ENCODE measurements around the gene KMT5C. TPM values are rescaled to one million over a fixed set of nuclear protein-coding genes. Genes with fewer than 3 reads are reported as not detected.

The KMT5C gene
- total and polyA plus RNA-seq, 2 donors (not counting 1 experiment from before 2014, with no cell fraction given): 22.2 to 23.6 TPM

GRCh38 chr19:55305491-55305890 is 34.2 kb upstream of the KMT5C start:
- Mint-ChIP-seq H3K9me3 (ENCODE audit: insufficient read depth) (no peaks in the 10 kb centered on the region), H3K4me1 (peaks cover 9% of the 10 kb centered on the region), H3K27me3 (no peaks in the 10 kb centered on the region), H3K27ac (peak overlapping the region; percentile 37), H3K4me3 (no peak overlapping the region)
- H3K36me3 ChIP-seq (replicated peaks in 1 of 2; ENCODE audit: control extremely low read depth in 1 of 2, control insufficient read depth in 1 of 2, extremely low read depth in 1 of 2, insufficient read depth in 2 of 2, low read length in 1 of 2): no peaks in the 10 kb centered on the region
- H3K4me3 ChIP-seq (ENCODE audit: control extremely low read depth in 1 of 5, extremely low read depth in 1 of 5, insufficient read depth in 1 of 5, low read depth in 2 of 5, low read length in 4 of 5): no peak overlapping the region
- H3K27ac ChIP-seq (ENCODE audit: low read length in 2 of 2): no peak overlapping the region
- no peaks in the 10 kb centered on the region for H4K20me1 ChIP-seq (ENCODE audit: control insufficient read depth, insufficient read depth, low read length, poor library complexity, severe bottlenecking)
- no peaks in the 10 kb centered on the region for H3K79me2 ChIP-seq (ENCODE audit: control insufficient read depth, insufficient read depth, low read length)
- peak; percentile 64 for DNase-seq
- H3K9ac ChIP-seq (ENCODE audit: low read length): no peak overlapping the region
- peaks cover 8 to 15% of the 10 kb centered on the region in 2 donors for H3K4me1 ChIP-seq (ENCODE audit: control insufficient read depth in 2 of 2, insufficient read depth in 2 of 2, low read length in 2 of 2)
- no peak overlapping the region for H3K4me2 ChIP-seq (replicated peaks; ENCODE audit: low read depth, low read length, poor library complexity, severe bottlenecking)
- no peak for TF ChIP-seq CTCF (IDR thresholded peaks at IDR 0.05)
- ATAC-seq (ENCODE audit: low read depth): peak; percentile 53
- peaks cover 0 to 13% (median 0%) of the 10 kb centered on the region in 3 donors for H3K9me3 ChIP-seq (ENCODE audit: control extremely low read depth in 1 of 3, control insufficient read depth in 2 of 3, insufficient read depth in 1 of 3, low read length in 2 of 3)
- WGBS (ENCODE audit: insufficient coverage): 79% methylated on average over 9 of the region's 9 CpGs
- ChIA-PET CTCF (interaction anchor here (0.8 kb wide), 1 partner anchor 14 kb away, joined by 3 read pairs; no protein-coding TSS in a partner anchor), POLR2A (interaction anchor here (1.1 kb wide), 1 partner anchor 34 kb away, joined by 3 read pairs; the partner anchor contains the start of gene KMT5C)
- H2AFZ ChIP-seq (ENCODE audit: insufficient read depth, low read depth, low read length, poor library complexity, severe bottlenecking): no peak overlapping the region
- intact Hi-C loops (cut with micrococcal nuclease): no loop called here
- H3K27me3 ChIP-seq (replicated peaks in 1 of 4; ENCODE audit: control extremely low read depth in 1 of 4, control insufficient read depth in 3 of 4, insufficient read depth in 4 of 4, low read length in 3 of 4): no peaks in the 10 kb centered on the region

GRCh38 chr19:55305983-55306562 is 33.6 kb upstream of the KMT5C start:
- no peaks in the 10 kb centered on the region for H4K20me1 ChIP-seq (ENCODE audit: control insufficient read depth, insufficient read depth, low read length, poor library complexity, severe bottlenecking)
- H3K4me3 Mint-ChIP-seq: no peak overlapping the region
- H3K9ac ChIP-seq (ENCODE audit: low read length): no peak overlapping the region
- peaks cover 8 to 15% of the 10 kb centered on the region in 2 donors for H3K4me1 ChIP-seq (ENCODE audit: control insufficient read depth in 2 of 2, insufficient read depth in 2 of 2, low read length in 2 of 2)
- no peaks in the 10 kb centered on the region for H3K36me3 ChIP-seq (replicated peaks in 1 of 2; ENCODE audit: control extremely low read depth in 1 of 2, control insufficient read depth in 1 of 2, extremely low read depth in 1 of 2, insufficient read depth in 2 of 2, low read length in 1 of 2)
- H3K27me3 ChIP-seq (replicated peaks in 1 of 4; ENCODE audit: control extremely low read depth in 1 of 4, control insufficient read depth in 3 of 4, insufficient read depth in 4 of 4, low read length in 3 of 4): no peaks in the 10 kb centered on the region
- CTCF ChIA-PET: interaction anchor here (0.8 kb wide), 1 partner anchor 14 kb away, joined by 3 read pairs; no protein-coding TSS in a partner anchor
- peaks cover 0 to 13% (median 0%) of the 10 kb centered on the region in 3 donors for H3K9me3 ChIP-seq (ENCODE audit: control extremely low read depth in 1 of 3, control insufficient read depth in 2 of 3, insufficient read depth in 1 of 3, low read length in 2 of 3)
- 95% methylated on average over 16 of the region's 17 CpGs for WGBS (ENCODE audit: insufficient coverage)
- intact Hi-C loops (cut with micrococcal nuclease): no loop called here
- H3K27me3 Mint-ChIP-seq: no peaks in the 10 kb centered on the region
- no peak for DNase-seq
- no peak overlapping the region for H3K4me2 ChIP-seq (replicated peaks; ENCODE audit: low read depth, low read length, poor library complexity, severe bottlenecking)
- H3K27ac ChIP-seq (ENCODE audit: low read length in 2 of 2): no peak overlapping the region
- no peak for TF ChIP-seq CTCF (IDR thresholded peaks at IDR 0.05)
- TF ChIP-seq EZH2 (IDR thresholded peaks at IDR 0.05; ENCODE audit: borderline replicate concordance, insufficient read depth, low read depth, low read length, poor library complexity, severe bottlenecking): no peak
- POLR2A ChIA-PET: interaction anchor here (1.1 kb wide), 1 partner anchor 33 kb away, joined by 3 read pairs; the partner anchor contains the start of gene KMT5C
- no peaks in the 10 kb centered on the region for H3K9me3 Mint-ChIP-seq (ENCODE audit: insufficient read depth)
- no peaks in the 10 kb centered on the region for H3K79me2 ChIP-seq (ENCODE audit: control insufficient read depth, insufficient read depth, low read length)
- H3K27ac Mint-ChIP-seq: no peak overlapping the region
- ATAC-seq (ENCODE audit: low read depth): no peak
- H2AFZ ChIP-seq (ENCODE audit: insufficient read depth, low read depth, low read length, poor library complexity, severe bottlenecking): no peak overlapping the region
- H3K4me3 ChIP-seq (ENCODE audit: control extremely low read depth in 1 of 5, extremely low read depth in 1 of 5, insufficient read depth in 1 of 5, low read depth in 2 of 5, low read length in 4 of 5): no peak overlapping the region
- peaks cover 9% of the 10 kb centered on the region for H3K4me1 Mint-ChIP-seq

Data from B cell (primary cell).